NCI-H526 treated with DMSO at 0.1 percent for 48 hours (cell line): ENCODE results near the gene SETD1A.
A peak's percentile ranks its signal among the peaks of the same experiment; 100 is the strongest.
"Not testable (repeated sequence)": the region's sequence is repeated elsewhere in the genome, so short reads cannot be mapped to it uniquely, and the experiment has no call there.

Source experiments
- DNase-seq: peaks from one replicate; lab custom pipeline; 2025; lab: John Stamatoyannopoulos, UW

Gene SETD1A

DNA sequence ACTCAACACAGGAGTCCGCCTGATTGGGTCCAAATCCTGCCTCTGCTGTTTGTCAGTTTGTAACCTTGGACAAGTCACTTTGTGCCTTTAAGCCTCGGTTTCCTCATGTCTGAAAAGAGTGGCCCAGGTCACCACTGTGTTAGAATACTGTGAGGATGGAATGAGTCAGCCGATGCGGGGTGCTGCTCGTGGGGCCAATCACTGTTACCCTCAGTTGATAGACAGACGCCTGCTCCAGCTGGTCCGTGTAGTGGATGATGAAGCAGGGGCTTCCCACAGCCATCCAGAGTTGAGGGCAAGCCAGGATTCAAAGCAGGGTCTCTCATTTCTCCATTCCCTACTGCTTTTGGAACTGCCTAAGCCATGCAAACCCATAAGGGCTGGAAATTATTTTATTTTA lies 28.4 kb upstream of the SETD1A start:
- DNase-seq, result no peak

DNA sequence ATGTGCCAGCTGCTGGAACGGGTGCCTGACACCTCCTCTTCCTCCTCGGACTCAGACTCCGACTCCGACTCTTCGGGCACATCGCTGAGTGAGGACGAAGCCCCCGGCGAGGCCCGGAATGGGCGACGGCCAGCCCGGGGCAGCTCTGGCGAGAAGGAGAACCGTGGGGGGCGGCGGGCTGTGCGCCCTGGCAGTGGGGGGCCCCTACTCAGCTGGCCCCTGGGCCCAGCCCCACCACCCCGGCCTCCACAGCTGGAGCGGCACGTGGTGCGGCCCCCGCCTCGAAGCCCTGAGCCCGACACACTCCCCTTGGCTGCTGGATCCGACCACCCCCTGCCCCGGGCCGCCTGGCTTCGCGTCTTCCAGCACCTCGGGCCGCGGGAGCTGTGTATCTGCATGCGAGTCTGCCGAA lies 27.4 kb upstream of the SETD1A start:
- no peak for DNase-seq

DNA sequence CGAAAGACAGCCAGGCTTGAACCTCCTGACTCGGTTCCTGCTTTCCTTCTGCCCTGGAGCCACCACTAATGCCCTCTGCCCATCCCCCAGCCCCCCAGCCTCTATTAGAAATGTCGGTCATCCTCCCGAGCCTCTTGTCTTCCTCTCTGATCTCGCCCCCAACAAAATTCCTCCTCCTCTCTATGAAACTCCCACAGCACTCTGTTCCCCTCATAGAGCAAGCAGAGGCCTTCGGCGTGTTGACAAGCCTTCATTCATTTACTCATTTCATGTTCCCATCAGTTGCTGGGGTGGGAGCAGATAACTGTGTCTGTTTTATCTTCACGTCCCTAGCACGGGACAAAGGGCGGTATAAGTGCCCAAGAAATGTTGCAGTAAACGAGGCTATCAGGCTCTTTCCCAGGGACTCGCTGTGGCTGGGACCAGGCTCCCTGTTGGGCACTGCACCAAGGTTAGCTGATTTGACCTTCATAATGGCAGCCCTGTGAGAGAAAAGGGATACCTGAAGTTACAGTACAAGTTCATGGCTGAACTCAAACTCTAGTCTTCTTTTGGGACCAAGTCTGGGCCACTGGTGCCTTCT lies 26.4 kb upstream of the SETD1A start:
- DNase-seq, result no peak

DNA sequence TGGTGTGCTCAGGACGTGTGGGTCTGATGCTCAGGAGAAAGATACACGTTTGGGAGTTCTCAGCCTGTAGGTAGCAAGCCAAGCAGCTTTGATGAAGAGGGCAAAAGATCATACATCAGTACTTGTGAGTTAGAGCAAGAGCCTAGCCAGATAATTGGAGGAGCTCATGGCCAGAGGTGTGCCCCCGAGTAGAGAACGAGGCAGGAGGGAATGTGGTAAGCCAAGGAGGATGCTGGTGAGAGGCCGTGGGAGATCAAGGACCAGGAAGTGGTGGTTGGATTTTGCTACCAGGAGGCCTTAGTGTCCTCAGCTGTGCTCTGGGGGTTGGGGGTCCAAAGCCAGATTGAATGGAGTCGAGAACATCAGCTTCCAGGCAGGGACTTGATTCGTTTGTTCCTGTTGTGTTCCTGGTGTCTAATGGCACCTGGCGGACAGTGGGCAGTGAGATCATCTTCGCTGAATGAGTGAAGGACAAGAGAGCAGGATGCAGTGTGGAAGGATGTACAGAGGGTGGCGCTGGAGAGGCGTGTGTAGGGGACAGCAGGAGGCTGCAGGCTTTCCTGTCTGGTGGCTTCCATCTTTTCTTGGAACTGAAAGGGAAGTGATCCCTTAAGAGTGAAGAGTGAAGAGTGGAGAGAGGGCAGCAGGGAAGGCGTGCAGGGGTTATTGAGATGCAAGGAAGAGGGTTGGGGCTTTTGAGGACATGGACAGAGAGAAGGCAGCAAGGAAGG lies 22.6 kb upstream of the SETD1A start:
- no peak for DNase-seq

- no peak for DNase-seq
Measured at GRCh38 chr16:30937692-30938091, 19.9 kb upstream of the SETD1A start.

DNA sequence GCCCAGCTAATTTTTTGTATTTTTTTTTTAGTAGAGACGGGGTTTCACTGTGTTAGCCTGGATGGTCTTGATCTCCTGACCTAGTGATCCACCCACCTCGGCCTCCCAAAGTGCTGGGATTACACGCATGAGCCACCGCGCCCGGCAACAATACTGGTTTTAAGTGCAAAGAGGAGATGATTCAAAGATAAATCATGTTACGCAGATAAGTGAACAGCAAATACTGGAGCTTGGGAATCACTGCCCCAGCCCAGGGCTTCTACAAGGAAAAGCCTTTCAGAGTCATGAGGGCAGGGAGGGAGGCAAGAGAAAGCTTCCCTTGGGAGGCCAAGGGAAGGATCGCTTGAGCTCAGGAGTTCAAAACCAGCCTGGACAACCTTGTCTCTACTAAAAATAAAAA lies 18.0 kb upstream of the SETD1A start:
- DNase-seq, result not testable (repeated sequence)

GRCh38 chr16:30941600-30942425 lies 15.7 kb upstream of the SETD1A start:
- no peak for DNase-seq

DNA sequence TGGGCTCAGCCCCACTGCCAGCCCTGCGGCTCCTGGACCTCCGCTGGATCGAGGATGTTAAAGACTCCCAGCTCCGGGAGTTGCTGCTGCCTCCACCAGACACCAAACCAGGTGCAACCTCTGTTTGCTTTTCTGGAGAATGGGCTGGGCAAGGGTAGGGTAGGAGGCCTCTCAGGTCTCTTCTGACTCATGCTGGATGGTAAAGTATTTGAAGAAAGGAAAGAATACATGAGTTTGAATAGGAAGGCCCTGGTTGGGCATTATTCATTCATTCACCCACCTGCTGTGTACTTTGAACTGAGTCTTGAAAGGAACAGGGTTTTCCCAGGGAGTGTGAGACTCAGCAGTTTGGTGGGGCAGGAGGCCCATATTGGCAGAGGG lies 15.1 kb upstream of the SETD1A start:
- DNase-seq, result no peak

DNA sequence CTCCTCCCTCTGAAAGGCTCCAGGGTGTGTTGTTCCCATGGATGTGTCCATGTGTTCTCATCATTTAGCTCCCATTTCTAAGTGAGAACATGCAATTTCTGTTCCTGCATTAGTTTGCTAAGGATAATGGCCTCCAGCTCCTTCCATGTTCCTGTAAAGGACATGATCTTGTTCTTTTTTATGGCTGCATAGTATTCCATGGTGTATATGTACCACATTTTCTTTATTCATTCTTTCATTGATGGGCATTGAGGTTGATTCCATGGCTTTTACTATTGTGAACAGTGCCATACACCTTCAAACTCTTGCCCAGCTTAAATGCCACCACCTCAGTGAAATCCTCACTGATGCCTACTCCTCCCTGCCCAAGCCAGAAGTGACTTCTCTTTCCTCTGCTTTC lies 13.2 kb upstream of the SETD1A start:
- DNase-seq, result no peak

DNA sequence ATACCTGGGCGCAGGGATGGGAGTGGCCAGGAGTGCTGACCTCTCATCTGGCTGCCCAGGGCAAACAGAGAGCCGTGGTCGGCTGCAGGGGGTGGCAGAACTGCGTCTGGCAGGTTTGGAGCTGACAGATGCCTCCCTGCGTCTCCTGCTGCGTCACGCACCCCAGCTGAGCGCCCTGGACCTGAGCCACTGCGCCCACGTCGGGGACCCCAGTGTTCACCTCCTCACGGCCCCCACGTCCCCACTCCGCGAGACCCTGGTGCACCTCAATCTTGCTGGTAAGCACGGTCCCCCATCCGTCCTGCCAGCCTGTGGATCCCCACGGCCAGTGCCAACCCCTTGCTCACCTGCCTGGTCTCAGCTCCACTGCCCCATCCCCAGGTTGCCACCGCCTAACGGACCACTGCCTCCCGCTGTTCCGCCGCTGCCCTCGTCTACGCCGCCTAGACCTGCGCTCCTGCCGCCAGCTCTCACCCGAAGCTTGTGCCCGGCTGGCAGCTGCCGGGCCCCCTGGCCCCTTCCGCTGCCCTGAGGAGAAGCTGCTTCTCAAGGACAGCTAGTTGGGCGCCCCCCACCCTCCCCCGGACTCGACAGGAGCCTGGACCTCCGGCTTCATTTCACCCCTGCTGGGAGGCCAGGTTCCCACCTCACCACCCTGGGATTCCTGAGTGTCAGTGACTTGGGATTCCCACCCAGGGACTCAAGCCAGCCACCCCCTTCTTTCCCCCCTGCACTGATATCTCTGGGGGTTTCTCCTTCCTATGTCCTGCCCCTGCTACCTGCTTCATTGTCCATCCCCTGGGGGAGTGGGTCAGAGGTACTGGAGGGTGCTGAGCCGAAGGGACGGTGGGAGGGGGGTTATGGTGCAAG lies 10.6 kb upstream of the SETD1A start:
- DNase-seq, result no peak

GRCh38 chr16:30947541-30947858 lies 10.1 kb upstream of the SETD1A start:
- DNase-seq, result no peak

DNA sequence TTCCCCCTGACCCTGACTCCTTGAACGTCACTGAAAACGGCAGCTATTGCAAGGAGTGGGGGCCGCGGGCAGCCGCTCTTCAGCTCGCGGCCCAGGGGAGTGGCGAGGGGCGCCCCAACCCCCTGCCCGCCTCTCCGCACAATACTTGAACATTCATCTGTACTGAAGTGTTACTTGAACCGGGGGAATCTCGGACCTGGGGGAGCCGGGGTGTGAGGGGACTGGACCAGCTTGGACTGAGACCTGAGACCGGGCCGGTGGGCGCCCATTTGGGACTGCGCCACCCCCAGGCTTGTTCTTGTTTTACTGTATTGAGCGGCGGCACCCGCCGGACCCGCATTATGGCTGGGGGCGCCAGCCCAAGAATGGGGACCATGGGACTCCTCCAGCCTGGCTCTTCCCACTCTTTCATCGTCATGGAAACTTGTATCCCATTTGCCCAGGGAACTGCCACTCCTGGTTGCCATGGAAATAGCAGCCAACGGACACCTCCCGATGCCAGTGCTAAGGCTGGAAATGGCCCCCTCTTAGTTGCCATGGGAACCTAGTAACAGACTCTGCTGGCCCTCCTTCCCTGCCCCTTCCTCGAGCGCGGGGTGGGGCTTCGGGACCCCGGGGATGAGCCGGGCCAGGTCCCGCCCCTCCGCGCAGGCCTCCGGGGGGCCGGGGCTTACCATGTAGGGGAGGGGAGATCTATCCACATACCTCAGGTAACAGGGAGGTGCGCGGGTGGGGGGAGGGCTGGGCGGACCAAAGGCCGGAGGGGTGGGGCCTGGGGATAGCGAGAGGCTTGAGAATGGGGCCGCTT lies 9.5 kb upstream of the SETD1A start:
- peak; percentile 53 for DNase-seq

DNA sequence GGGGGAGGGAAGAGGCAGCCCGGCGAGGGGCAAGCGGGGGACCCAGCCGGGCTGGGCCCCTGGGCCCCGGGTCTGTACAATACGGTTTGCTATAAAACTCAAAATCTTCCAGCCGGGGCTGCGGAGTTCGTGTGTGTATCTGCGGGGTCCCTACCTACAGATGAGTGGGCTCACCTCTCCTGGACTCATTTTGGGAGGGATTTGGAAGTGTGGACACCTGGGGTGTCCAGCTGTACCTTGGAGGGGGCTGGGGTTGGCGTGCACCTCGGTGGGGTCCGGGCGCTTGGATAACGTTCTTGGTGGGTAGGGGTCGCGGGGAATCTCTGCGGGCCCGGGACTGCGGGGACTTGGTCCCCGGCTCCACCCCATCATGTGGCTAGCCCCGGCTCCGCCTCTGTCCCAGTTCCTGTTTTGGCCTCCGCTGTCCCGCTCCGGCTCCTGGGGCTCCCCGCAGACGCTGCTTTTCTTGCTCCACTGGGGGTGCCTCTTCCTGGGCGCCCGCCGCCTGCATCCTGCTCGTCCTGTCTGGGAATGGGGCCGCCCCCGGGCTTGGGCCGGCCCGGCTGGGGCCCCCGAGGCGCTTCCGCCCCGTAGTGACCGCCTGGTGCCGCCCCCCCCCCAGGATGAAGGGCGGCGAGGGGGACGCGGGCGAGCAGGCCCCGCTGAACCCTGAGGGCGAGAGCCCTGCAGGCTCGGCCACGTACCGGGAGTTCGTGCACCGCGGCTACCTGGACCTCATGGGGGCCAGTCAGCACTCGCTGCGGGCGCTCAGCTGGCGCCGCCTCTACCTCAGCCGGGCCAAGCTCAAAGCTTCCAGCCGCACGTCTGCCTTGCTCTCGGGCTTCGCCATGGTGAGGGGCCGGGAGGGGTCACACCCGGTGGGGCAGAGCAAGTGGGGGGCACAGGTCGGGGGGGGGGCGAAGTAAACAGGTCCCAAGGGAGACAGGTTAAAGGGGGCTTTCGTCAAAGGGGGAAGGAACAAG lies 8.6 kb upstream of the SETD1A start, which contains the start of gene ORAI3:
ORAI3 (plus strand) TSS at position 402 of the 983 bp plus-strand sequence; CDS start at position 624, 222 bp downstream.
- DNase-seq, result no peak

- peak; percentile 57 for DNase-seq
Measured at GRCh38 chr16:30949650-30950515, 7.7 kb upstream of the SETD1A start.

- DNase-seq, result no peak
Measured at GRCh38 chr16:30950516-30951065, 7.0 kb upstream of the SETD1A start.

DNA sequence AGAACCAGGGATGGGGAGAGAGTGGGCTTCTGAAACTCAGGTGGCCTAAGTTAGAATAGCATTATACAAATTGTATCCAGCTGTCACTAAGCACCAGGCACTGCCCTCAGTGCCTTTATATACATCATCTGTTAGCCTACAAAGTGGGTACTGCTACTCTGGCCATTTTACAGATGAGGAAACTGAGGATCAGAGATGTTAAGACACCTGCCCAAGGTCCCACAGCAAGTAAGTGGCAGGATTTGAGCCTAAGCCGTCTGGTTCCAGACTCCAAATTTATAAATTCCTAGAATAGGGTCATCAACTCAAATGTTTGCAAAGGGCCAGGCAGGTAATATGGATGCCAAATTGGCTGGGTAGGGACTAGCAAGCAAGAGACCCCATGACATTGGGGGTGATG lies 6.4 kb upstream of the SETD1A start:
- DNase-seq, result no peak

DNA sequence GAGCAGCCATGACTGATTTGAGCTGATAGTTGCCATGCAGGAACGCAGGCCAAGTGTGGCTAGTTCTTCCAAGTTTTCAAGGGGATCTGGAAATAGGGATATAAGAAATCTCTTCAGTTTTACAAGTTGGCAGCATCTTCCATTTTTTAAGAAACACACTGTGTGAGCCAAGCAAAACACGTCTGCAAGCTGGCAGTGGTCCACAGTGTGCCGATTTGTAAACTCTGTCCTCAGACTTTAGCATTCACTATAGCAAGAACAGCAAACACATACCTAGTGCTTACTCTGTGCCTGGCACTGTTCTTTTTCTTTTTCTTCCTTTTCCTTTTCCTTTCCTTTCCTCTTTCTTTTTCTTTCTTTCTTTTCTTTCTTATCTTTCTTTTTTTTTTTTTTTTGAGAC lies 5.8 kb upstream of the SETD1A start:
- no peak for DNase-seq

- no peak for DNase-seq
Measured at GRCh38 chr16:30953111-30953510, 4.4 kb upstream of the SETD1A start.
